Measurements from ENCODE around the gene PNMA6F.
"Not testable (repeated sequence)": the region's sequence is repeated elsewhere in the genome, so short reads cannot be mapped to it uniquely, and the experiment has no call there.

Gene PNMA6F

DNA sequence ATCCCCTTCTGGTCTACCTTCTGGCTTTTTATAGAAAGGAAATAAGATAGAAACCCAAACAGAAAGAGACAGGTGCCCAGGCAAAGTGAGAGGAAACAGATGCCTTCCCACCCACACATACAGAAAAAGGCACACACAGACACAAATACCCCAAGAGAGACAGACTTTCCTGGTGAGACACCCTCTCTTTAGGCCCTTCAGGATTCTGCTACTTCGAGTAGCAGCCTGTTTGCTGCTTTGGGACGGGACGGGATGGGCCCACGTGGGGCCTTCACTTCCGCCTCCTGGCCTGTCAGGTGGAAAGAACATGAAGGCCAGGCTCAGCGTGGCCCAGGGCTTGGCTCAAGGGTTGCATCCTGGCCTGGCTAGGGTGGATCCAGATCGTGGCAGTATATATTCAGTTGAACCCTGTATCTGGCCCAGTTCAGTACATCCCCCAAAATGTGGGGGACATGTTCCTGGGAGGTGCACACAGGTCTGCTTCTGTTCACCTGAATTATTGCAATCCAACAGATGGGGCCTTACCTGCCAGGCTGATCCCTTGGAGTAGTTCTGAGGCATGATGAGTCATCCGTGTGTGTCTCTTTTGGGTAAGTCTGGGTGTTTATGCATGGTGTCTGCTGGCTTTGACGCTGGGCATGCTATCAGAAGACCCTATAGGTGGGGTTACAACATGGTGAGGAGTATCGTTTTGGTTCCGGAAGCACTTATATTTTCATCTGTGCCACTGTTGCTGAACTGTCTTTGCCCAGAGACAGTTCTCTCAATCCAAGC lies 14.7 kb upstream of the PNMA6F start:
- DNase-seq (ENCODE audit: low read depth) = no peak
- TF ChIP-seq, protein P1, sequence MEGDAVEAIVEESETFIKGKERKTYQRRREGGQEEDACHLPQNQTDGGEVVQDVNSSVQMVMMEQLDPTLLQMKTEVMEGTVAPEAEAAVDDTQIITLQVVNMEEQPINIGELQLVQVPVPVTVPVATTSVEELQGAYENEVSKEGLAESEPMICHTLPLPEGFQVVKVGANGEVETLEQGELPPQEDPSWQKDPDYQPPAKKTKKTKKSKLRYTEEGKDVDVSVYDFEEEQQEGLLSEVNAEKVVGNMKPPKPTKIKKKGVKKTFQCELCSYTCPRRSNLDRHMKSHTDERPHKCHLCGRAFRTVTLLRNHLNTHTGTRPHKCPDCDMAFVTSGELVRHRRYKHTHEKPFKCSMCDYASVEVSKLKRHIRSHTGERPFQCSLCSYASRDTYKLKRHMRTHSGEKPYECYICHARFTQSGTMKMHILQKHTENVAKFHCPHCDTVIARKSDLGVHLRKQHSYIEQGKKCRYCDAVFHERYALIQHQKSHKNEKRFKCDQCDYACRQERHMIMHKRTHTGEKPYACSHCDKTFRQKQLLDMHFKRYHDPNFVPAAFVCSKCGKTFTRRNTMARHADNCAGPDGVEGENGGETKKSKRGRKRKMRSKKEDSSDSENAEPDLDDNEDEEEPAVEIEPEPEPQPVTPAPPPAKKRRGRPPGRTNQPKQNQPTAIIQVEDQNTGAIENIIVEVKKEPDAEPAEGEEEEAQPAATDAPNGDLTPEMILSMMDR (IDR thresholded peaks at IDR 0.05; ENCODE audit: low read length, missing control alignments) = no peak
- no peak overlapping the region for H3K4me3 ChIP-seq (replicated peaks; ENCODE audit: low read depth, low read length)

DNA sequence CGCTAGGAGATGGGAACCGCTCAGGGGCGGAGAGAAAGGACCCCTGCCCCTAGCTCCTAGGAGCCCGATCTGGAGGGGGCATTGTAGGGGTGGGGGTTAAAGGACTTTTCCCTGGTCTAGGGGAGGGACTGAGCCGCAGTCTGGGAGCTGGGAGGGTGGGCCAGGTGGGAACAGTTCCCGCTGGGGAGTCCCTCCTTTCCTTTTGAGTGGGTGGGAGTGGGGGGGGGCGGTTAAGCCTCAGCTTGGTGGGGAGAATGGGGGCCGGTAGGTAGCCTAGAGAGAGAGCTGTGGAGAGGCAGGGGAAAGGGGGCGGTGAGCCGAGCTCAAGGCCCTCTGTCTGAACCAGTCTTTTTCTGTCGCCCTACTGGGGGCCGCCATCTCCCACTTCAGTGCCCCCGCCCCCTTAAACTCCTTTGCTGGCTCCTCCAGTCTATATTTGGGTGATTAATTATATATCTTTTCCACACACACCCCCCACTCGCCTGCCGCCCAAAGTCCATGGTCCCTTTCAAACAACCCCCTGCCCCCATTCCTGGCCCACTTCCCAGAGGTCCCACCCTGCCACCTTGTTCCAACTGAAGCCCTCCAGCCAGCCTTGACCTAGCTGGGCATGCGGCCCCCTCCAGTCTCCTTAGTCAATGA lies 13.2 kb upstream of the PNMA6F start:
- TF ChIP-seq, protein P1 (IDR thresholded peaks at IDR 0.05; ENCODE audit: low read length, missing control alignments) = no peak
- peak overlapping the region; percentile 70 for H3K4me3 ChIP-seq (replicated peaks; ENCODE audit: low read depth, low read length)
- DNase-seq (ENCODE audit: low read depth) = no peak

DNA sequence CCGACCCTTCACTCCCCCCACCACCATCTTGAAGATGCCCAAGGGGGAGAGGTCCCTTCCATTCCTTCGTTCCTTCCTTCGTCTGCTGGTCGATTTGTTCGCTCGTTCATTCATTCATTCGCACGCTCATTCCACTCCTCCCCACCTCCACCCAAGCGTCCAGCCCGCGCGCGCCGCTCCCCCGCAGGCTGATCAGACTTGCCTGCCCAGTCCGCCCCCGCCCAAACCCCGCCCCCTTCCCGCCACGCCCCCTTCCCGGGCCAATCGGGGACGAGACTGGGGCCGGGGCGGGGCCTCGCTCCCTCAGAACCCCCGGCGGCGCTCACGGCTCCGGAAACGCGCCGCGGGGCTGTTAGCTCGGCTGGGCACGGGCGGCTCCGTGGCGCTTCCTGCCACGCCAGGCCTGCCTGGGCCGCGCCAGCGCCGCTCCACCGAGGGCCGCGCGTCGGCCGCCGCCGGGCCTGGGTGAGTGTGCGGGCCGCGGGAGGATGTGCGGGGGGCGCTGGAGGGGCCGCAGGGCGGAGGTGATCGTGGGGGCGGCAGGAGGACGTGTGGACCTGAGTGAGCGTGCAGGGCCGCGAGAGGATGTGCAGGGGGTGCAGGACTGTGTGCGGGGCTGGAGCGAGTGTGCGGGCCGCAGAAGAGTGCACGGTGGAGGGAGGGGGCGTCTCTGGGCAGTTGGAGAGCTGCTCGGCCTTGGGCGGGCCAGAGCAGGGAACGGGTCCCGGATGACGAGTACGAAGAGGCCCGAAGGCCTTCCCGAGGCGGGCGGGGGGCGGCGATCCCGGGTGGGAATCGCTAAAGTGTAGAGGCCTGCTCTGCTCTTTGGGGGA lies 12.5 kb upstream of the PNMA6F start, which contains the start of gene ZNF275:
Gene ZNF275 (plus strand): TSS at position 333 of the 833 bp plus-strand sequence. CDS start 2,527 bp downstream, outside the sequence.
- H3K4me3 ChIP-seq (replicated peaks; ENCODE audit: low read depth, low read length) = peak within 1 kb of the TSS; percentile 70
- peak; percentile 70 for DNase-seq (ENCODE audit: low read depth)

DNA sequence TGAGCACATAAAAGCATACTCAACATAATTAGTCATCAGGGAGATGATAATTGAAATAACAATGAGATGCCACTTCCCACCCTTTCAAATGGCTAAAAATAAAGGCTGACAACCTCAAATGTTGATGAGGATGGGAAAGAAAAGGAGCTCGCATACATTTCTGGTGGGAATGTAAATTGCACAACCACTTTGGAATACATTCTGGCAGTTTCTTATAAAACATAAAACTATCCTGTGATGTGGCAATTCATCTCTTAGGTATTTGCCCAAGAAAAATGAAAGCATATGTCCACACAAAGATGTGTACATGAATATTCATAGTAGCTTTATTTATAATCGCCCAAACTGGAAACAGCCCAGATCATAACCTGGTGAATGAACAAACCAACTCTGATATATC lies 11.7 kb upstream of the PNMA6F start:
- DNase-seq (ENCODE audit: low read depth) = peak; percentile 58
- H3K4me3 ChIP-seq (replicated peaks; ENCODE audit: low read depth, low read length) = peak overlapping the region; percentile 47
- TF ChIP-seq, protein P1 (IDR thresholded peaks at IDR 0.05; ENCODE audit: low read length, missing control alignments) = no peak

More for the DNA sequence above, 12.5 kb upstream of the PNMA6F start, which contains the start of gene ZNF275:
- TF ChIP-seq, protein P1 (IDR thresholded peaks at IDR 0.05; ENCODE audit: low read length, missing control alignments) = no peak

DNA sequence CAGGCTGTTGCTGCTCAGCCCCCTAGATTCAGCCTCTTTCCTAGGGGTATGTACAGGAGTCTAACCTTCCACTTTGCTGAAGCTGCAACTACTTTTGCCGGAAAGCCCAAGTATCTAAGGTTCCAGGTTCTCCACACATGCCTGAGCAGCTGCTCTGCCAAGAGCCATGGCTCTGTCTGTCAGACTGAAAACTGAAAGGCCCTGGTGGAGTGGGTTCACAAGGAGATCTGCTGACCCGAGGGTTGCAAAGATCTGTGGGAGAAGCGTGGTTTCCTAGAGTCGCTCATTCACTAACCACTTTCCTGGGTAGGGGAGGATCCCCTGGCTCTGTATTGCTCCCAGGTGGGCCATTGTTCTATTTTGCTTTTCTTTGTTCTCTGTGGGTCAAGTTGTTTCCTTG lies 6.0 kb upstream of the PNMA6F start:
- no peak for DNase-seq (ENCODE audit: low read depth)
- TF ChIP-seq, protein P1 (IDR thresholded peaks at IDR 0.05; ENCODE audit: low read length, missing control alignments) = no peak

DNA sequence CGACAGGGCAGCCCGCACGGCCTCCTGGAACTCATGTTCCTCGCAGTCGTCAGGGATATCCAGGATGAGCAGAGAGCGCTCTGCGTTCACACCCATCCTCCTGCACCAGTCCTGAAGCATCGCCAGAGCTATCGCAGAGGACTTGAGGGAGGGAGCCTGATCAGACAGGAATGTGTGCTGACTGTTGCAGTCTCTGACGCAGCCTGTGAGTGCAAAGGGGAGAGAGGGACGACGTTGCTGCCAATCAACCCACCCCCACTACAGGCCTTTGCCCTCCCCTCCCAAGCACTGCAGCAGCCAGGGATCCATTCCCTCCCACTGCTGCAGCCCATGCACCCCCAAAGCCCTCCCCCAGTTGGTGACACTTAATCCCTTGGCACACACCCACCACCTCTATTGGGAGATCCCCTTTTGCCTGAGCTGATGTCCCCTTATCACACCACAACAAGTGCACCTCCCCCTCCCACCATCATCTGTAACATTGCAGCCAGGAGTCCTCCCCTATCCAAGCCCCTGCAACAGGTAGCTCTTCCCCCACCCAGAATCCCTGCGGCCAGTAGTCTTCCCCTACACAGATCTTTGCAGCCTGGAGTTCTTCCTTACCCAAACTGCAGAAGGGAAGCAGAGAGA lies 897 bp downstream of the PNMA6F start:
- no peak for DNase-seq (ENCODE audit: low read depth)
- TF ChIP-seq, protein P1 (IDR thresholded peaks at IDR 0.05; ENCODE audit: low read length, missing control alignments) = no peak
- H3K4me3 ChIP-seq (replicated peaks; ENCODE audit: low read depth, low read length) = no peak overlapping the region

More for the DNA sequence above, 6.0 kb upstream of the PNMA6F start:
- H3K4me3 ChIP-seq (replicated peaks; ENCODE audit: low read depth, low read length) = no peak overlapping the region

DNA sequence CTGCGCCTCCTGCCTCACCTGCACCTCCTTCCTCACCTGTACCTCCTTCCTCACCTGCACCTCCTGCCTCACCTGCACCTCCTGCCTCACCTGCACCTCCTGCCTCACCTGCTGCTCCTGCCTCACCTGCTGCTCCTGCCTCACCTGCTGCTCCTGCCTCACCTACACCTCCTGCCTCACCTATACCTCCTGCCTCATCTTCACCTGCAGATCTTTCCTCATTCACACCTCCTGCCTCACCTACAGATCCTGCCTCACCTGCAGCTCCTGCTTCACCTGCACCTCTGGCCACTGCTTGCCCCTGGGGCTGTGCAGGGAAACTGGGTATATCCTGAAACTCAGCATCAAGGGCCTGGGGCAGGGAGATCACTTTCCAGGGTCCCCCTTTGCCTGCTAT lies 1.5 kb downstream of the PNMA6F start:
- DNase-seq (ENCODE audit: low read depth) = not testable (repeated sequence)

More for the DNA sequence above, 1.5 kb downstream of the PNMA6F start:
- H3K4me3 ChIP-seq (replicated peaks; ENCODE audit: low read depth, low read length) = not testable (repeated sequence)

All from fibroblast of pulmonary artery (primary cell).